ENCODE results near the gene USP30. TPM values are rescaled to one million over a fixed set of nuclear protein-coding genes. Genes with fewer than 3 reads are reported as not detected.

The USP30 gene
- total and polyA plus RNA-seq, 9 of the 15 experiments (the other 6 are each of a cell fraction or from before 2014, with no cell fraction given), result 1.4 to 15.2 (median 7.0) TPM

DNA sequence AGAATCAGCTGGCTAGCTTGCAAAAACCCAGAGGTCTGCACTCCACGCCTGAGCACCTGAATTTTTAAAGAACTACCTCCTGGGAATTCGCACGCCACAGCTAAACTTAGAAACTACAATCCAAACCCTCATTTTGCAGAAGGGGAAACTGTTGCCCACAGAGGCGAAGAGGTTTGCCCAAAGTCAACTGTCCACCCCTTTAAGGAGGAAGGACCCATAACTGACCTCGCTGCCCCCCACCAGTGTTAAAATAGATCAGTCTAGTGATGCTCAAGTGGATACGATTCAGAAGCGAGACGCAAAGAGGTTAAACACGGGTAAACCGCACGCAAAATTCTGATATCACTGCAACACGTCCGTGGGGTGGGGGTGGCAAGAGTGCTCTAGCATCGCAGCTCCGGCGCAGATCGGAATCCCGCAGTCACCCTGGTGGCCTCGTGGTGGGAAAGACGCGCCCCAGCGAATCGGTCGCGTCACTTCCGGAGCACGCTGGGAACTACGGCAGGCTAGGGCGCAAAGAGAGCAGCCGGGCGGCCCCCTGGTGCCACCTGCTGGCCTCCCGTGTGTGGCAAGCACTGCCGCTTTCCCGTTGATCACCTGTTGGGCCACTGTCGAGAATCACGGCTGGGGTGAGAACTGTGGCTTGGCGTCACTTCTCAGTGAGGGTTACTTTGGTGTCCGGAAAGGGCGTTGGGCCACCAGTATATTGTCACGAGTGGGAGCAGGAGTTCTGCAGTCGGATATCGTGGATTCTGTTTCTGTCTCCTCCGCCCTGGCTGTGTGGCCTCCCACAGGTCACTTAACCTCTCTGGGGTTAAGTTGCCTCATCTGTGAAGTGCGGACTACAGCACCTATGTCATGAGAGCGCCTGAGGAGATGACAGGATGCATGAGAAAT lies 40.9 kb downstream of the USP30 start, which contains the start of gene ALKBH2 (continued):
- TF ChIP-seq ZNF79 (CRISPR knock-in tag; IDR thresholded peaks at IDR 0.05; ENCODE audit: low read depth) (no peak), E4F1 (CRISPR knock-in tag; IDR thresholded peaks at IDR 0.05; ENCODE audit: borderline replicate concordance) (no peak), DNMT1 (IDR thresholded peaks at IDR 0.05) (no peak), SIN3B (IDR thresholded peaks at IDR 0.05; ENCODE audit: low read depth) (peak; percentile 61; the same call in 1 of the 2 replicates), ATF4 (CRISPR knock-in tag; IDR thresholded peaks at IDR 0.05) (no peak), ZSCAN29 (IDR thresholded peaks at IDR 0.05) (no peak), DLX4 (CRISPR knock-in tag; IDR thresholded peaks at IDR 0.05) (no peak), ZNF134 (CRISPR knock-in tag; conservative IDR thresholded peaks at IDR 0.05) (0 out of 2 replicates have a peak, but pooled peaks have one; percentile 42), ZBTB49 (CRISPR knock-in tag; IDR thresholded peaks at IDR 0.05; ENCODE audit: borderline replicate concordance) (no peak), ZBED1 (IDR thresholded peaks at IDR 0.05) (no peak), KDM2B (CRISPR knock-in tag; IDR thresholded peaks at IDR 0.05) (no peak)
- TF ChIP-seq, protein P1, sequence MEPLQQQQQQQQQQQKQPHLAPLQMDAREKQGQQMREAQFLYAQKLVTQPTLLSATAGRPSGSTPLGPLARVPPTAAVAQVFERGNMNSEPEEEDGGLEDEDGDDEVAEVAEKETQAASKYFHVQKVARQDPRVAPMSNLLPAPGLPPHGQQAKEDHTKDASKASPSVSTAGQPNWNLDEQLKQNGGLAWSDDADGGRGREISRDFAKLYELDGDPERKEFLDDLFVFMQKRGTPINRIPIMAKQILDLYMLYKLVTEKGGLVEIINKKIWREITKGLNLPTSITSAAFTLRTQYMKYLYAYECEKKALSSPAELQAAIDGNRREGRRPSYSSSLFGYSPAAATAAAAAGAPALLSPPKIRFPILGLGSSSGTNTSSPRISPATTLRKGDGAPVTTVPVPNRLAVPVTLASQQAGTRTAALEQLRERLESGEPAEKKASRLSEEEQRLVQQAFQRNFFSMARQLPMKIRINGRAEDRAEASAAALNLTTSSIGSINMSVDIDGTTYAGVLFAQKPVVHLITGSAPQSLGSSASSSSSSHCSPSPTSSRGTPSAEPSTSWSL (CRISPR knock-in tag; IDR thresholded peaks at IDR 0.05; ENCODE audit: borderline replicate concordance), result no peak

Measured in K562 (cell line).